Ovary (tissue), 3 donors: ENCODE results near the gene C1QTNF12.

Experiments used
- CTCF ChIP-seq, 3 donors: fragments of 450-650 bp in 2 of 3; fragments of 200-600 bp in 1 of 3; IDR thresholded peaks; one replicate each; pipeline versions ENCODE4 v1.5.1 to v1.8.0; 2016 to 2022; ENCODE audit warnings: antibody characterized with exemption in 3 of 3, mild to moderate bottlenecking in 1 of 3
- POLR2A ChIP-seq: fragments of 450-650 bp; IDR thresholded peaks from one replicate; pipeline ENCODE4 v1.6.1; 2017; ENCODE audit warnings: antibody characterized with exemption, mild to moderate bottlenecking, moderate library complexity
- donor health status: DM: no; HTN: no; CAD: no.

DNA sequence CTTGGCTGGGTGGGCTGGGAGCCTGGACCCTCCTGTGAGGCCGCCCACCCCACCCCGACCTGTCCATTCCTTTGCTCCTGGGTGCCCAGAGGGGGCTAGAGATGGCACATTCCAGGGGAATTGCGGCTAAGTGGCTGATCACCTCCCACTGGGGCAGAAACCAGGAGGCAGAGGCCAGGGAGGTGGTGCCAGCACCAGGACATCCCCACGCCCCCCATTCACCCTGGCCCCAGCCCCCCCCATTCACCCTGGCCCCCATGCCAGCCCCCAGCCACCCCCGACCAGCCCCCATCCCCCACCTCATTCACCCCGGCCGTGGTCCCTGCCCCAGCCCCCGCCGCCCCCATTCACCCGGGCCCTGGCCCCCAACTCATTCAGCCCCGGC, 6.2 kb downstream of the C1QTNF12 start:
- TF ChIP-seq CTCF (IDR thresholded peaks at IDR 0.05) = no peak
- TF ChIP-seq POLR2A = no peak
